PC-3 (cell line): ENCODE data around the gene FAM43A. TPM values are rescaled to one million over a fixed set of nuclear protein-coding genes. Genes with fewer than 3 reads are reported as not detected.
A peak's percentile ranks its signal among the peaks of the same experiment; 100 is the strongest.

Source experiments
- ATAC-seq: fragments of 200-7000 bp; cut with Tn5 transposase; 2 replicates; pipeline ENCODE4 v1.9.1; 2020; ENCODE audit warnings: mild to moderate bottlenecking, moderate library complexity
- BruUV-seq: library from RNA; stranded (reverse); fragments of 400-500 nt; replicated peaks from 2 replicates; lab custom pipeline; 2021; lab: Mats Ljungman, UMichigan
- CTCF ChIA-PET: fragments of 300-600 bp; sonication (Branson Sonifier 250); formaldehyde crosslinking; loops from one replicate; lab custom pipeline; 2022; ENCODE audit warnings: antibody characterized with exemption; lab: Charles Lee
- POLR2A ChIA-PET: fragments of 300-600 bp; sonication (Branson Sonifier 250); formaldehyde crosslinking; loops from one replicate; lab custom pipeline; 2022; ENCODE audit warnings: antibody characterized with exemption; ENCODE audit not compliant: unreplicated experiment; lab: Charles Lee
- DNase-seq: peaks from one replicate; pipeline ENCODE4 v3.0.0-alpha.2; 2015
- H2AFZ ChIP-seq: fragments of 300-600 bp; sonication (generic); 2 replicates; pipeline ENCODE4 v1.6.0; 2016; ENCODE audit warnings: antibody characterized with exemption, low read length
- H3F3A ChIP-seq: fragments of 300-600 bp; sonication (generic); one replicate; pipeline ENCODE4 v1.6.0; 2017; ENCODE audit warnings: antibody characterized with exemption, low read length, control low read depth, mild to moderate bottlenecking; ENCODE audit not compliant: unreplicated experiment
- H3K27ac ChIP-seq: fragments of 300-600 bp; sonication (generic); 2 replicates; pipeline ENCODE4 v1.5.1; 2016; ENCODE audit warnings: mild to moderate bottlenecking, low read length
- H3K27me3 ChIP-seq: fragments of 300-600 bp; sonication (generic); 2 replicates; pipeline ENCODE4 v1.6.1; 2016; ENCODE audit warnings: low read length, mixed read lengths
- H3K36me3 ChIP-seq: fragments of 300-600 bp; sonication (generic); 2 replicates; pipeline ENCODE4 v1.6.1; 2016; ENCODE audit warnings: low read depth, mixed run types, low read length, mixed read lengths
- H3K4me1 ChIP-seq: fragments of 300-600 bp; sonication (generic); 2 replicates; pipeline ENCODE4 v1.5.1; 2016; ENCODE audit warnings: low read length; ENCODE audit not compliant: insufficient read depth
- H3K4me2 ChIP-seq: fragments of 300-600 bp; sonication (generic); 2 replicates; pipeline ENCODE4 v1.6.0; 2016; ENCODE audit warnings: low read length
- H3K4me3 ChIP-seq: fragments of 300-600 bp; sonication (generic); 2 replicates; pipeline ENCODE4 v1.5.1; 2016; ENCODE audit warnings: mild to moderate bottlenecking, low read length, mixed read lengths
- H3K79me2 ChIP-seq: fragments of 300-600 bp; sonication (generic); 2 replicates; pipeline ENCODE4 v1.6.1; 2017; ENCODE audit warnings: low read length, mixed read lengths
- H3K9ac ChIP-seq: fragments of 300-600 bp; sonication (generic); 2 replicates; pipeline ENCODE4 v1.6.0; 2016; ENCODE audit warnings: mild to moderate bottlenecking, low read length
- H3K9me2 ChIP-seq: fragments of 300-600 bp; sonication (generic); replicated peaks from 2 replicates; pipeline ENCODE4 v1.6.1; 2016; ENCODE audit warnings: mixed run types, low read length, mixed read lengths
- H3K9me3 ChIP-seq: fragments of 300-600 bp; sonication (generic); 2 replicates; pipeline ENCODE4 v1.6.1; 2016; ENCODE audit warnings: low read length, mixed read lengths
- H4K20me1 ChIP-seq: fragments of 300-600 bp; sonication (generic); 2 replicates; pipeline ENCODE4 v1.6.1; 2016; ENCODE audit warnings: low read length, mixed read lengths
- EZH2 ChIP-seq: fragments of 300-600 bp; sonication (generic); IDR thresholded peaks from one replicate; pipeline ENCODE4 v1.6.1; 2017; ENCODE audit warnings: antibody characterized with exemption, mild to moderate bottlenecking, low read length; ENCODE audit not compliant: unreplicated experiment
- EZH2phosphoT487 ChIP-seq: fragments of 300-600 bp; sonication (generic); IDR thresholded peaks from 2 replicates; pipeline ENCODE4 v1.6.1; 2018; ENCODE audit warnings: mild to moderate bottlenecking, antibody characterized with exemption, low read length, borderline replicate concordance
- intact Hi-C: fragments of 100-400 bp; cut with micrococcal nuclease; formaldehyde crosslinking; loops from 2 replicates; pipeline ENCODE4 v1.9.0; 2023
- total RNA-seq: library from RNA; depleted of rRNA; stranded (reverse); fragments of >200 nt; gene quantifications from 2 replicates; pipeline ENCODE4 v1.2.3, GENCODE V29; 2014
- TF ChIP-seq, protein P1 (sequence below): fragments of 300-600 bp; sonication (generic); conservative IDR thresholded peaks from 2 replicates; pipeline ENCODE4 v1.5.1; 2017; ENCODE audit warnings: antibody characterized with exemption, low read depth, mild to moderate bottlenecking, low read length

FAM43A gene
- total RNA-seq, 1 experiment from 2014 or later, result 59.8 TPM

DNA sequence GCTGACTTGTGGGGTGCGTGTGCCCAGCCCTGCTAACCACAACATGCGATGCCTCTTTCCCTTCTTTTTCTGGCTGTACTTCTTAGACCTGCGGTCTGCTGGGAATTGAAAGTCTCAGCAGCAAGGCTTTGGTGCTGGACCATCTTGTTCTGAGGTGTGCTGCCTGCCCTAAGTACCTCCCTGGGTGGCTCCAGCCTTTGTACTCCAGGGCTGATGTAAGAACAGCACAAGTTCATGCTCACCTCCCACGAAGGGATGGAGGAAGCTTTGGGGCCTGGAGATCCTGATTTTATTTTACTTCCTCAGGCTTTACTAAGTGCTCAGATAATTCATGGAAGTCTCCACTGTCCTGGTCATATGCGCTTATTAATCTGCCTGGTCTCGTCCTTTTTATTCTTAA lies 28.9 kb downstream of the FAM43A start:
- Histone ChIP-seq H3K27ac (no peak overlapping the region), H3F3A (no peaks in the 10 kb centered on the region), H3K4me1 (peaks cover 18% of the 10 kb centered on the region), H3K36me3 (no peaks in the 10 kb centered on the region), H3K9me3 (no peaks in the 10 kb centered on the region), H3K27me3 (no peaks in the 10 kb centered on the region), H3K9ac (no peak overlapping the region), H4K20me1 (no peaks in the 10 kb centered on the region), H3K4me3 (no peak overlapping the region), H3K9me2 (no peaks in the 10 kb centered on the region), H2AFZ (no peak overlapping the region), H3K79me2 (no peaks in the 10 kb centered on the region), H3K4me2 (no peak overlapping the region)
- ChIA-PET POLR2A (no interaction called here), CTCF (no interaction called here)
- TF ChIP-seq EZH2, result no peak
- TF ChIP-seq, protein P1, sequence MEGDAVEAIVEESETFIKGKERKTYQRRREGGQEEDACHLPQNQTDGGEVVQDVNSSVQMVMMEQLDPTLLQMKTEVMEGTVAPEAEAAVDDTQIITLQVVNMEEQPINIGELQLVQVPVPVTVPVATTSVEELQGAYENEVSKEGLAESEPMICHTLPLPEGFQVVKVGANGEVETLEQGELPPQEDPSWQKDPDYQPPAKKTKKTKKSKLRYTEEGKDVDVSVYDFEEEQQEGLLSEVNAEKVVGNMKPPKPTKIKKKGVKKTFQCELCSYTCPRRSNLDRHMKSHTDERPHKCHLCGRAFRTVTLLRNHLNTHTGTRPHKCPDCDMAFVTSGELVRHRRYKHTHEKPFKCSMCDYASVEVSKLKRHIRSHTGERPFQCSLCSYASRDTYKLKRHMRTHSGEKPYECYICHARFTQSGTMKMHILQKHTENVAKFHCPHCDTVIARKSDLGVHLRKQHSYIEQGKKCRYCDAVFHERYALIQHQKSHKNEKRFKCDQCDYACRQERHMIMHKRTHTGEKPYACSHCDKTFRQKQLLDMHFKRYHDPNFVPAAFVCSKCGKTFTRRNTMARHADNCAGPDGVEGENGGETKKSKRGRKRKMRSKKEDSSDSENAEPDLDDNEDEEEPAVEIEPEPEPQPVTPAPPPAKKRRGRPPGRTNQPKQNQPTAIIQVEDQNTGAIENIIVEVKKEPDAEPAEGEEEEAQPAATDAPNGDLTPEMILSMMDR, result no peak
- no peak for TF ChIP-seq EZH2phosphoT487
- intact Hi-C loops, result no loop called here
- ATAC-seq (no peak), DNase-seq (no peak)
- BruUV-seq, result no TSS peak

DNA sequence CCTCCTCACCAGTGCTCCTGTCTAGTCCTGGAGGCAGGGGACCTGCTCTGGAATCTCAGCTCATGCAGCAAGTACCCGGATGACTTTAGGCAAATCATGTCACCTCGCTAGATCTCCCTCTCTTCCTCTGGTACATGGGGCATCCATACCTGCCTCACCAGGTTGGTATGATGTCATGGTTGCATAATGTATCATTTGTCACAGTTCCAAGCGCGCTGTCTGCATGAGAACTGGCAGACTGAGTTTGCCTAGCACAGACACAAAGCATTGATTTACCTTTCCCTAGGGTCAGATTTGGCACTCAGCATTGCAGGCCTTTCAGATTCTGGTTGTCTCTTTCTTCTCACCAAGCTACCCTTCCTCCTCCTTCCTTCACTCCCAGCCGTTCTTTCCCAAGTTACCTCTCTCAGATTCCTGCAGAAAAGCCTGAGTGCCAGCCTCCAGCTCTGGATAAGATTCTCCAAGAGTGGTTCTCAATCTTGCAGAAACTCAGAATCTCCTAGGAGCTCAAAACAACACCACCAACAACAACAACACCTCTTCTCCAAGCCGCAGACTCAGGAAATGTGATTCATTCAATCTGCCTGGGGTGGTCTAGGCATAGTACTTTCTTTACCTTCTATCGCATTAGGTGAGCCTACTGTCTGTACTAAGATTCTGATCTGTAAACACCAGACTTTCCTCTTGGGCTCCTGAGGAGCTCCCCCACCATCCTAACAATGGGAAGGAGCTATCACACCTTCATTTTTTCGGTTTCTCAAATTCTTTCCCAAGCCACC lies 29.5 kb downstream of the FAM43A start:
- no TSS peak for BruUV-seq
- no peak for TF ChIP-seq EZH2
- TF ChIP-seq, protein P1, result no peak
- no peak for TF ChIP-seq EZH2phosphoT487
- POLR2A ChIA-PET, result no interaction called here
- Histone ChIP-seq H3K27me3 (no peaks in the 10 kb centered on the region), H3K4me2 (no peak overlapping the region), H3K9ac (no peak overlapping the region), H3K36me3 (no peaks in the 10 kb centered on the region), H3K27ac (no peak overlapping the region), H3K79me2 (no peaks in the 10 kb centered on the region), H3F3A (no peaks in the 10 kb centered on the region), H3K9me3 (no peaks in the 10 kb centered on the region), H4K20me1 (no peaks in the 10 kb centered on the region), H2AFZ (no peak overlapping the region), H3K4me1 (peaks cover 18% of the 10 kb centered on the region), H3K9me2 (no peaks in the 10 kb centered on the region), H3K4me3 (no peak overlapping the region)
- CTCF ChIA-PET, result interaction anchor here (0.6 to 1.1 kb wide), 2 partner anchors 28 to 33 kb away, joined by 3 to 4 read pairs; no protein-coding TSS in a partner anchor
- intact Hi-C loops, result no loop called here
- DNase-seq (peak; percentile 28), ATAC-seq (no peak)

DNA sequence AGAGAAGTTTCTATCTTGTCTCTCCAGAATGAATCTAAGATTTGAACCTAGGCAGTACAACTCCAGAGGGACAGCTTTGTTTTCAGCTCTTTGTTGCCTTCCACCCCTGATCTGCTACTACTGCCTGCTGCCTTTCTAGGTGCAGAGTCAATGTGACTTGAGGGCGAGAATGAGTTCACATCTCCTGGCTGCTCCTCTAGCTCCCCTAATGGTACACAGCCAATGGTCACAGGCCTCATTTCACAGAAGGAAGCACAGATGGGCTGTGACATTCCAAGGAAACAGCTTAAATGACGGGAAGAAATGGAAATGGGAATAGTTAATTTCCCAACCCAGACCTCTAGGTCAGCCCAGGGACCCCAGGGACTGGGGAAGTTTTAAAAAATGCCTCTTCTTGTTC lies 32.4 kb downstream of the FAM43A start:
- H4K20me1 ChIP-seq, result no peaks in the 10 kb centered on the region
- no peak for ATAC-seq
- intact Hi-C loops, result no loop called here
- H3K4me3 ChIP-seq, result no peak overlapping the region
- no peaks in the 10 kb centered on the region for H3K27me3 ChIP-seq
- ChIA-PET POLR2A (no interaction called here), CTCF (no interaction called here)
- TF ChIP-seq, protein P1, result no peak
- TF ChIP-seq EZH2, result no peak
- no peak for TF ChIP-seq EZH2phosphoT487
- no peaks in the 10 kb centered on the region for H3K36me3 ChIP-seq
- no peaks in the 10 kb centered on the region for H3K9me3 ChIP-seq
- no peak overlapping the region for H3K4me2 ChIP-seq
- H3K79me2 ChIP-seq, result no peaks in the 10 kb centered on the region
- H3K9ac ChIP-seq, result no peak overlapping the region
- H3K4me1 ChIP-seq, result peaks cover 20% of the 10 kb centered on the region
- no TSS peak for BruUV-seq
- no peak for DNase-seq
- no peaks in the 10 kb centered on the region for H3K9me2 ChIP-seq
- H2AFZ ChIP-seq, result no peak overlapping the region
- H3K27ac ChIP-seq, result no peak overlapping the region
- no peaks in the 10 kb centered on the region for H3F3A ChIP-seq
